GM21619 (cell line): ENCODE results near the gene CCDC144A.
"Not testable (repeated sequence)": the region's sequence is repeated elsewhere in the genome, so short reads cannot be mapped to it uniquely, and the experiment has no call there.

Experiments used
- ATAC-seq: cut with Tn5 transposase; IDR thresholded peaks from one replicate; pipeline ENCODE4 v1.9.1; 2021; ENCODE audit not compliant: unreplicated experiment

Gene CCDC144A

GRCh38 chr17:16689731-16690281, at the start of gene CCDC144A:
CCDC144A (plus strand) TSS chr17:16690241; CDS start chr17:16690401, 160 bp downstream.
- ATAC-seq: not testable (repeated sequence)

- ATAC-seq: no peak
Measured at GRCh38 chr17:16649585-16649984, 40.5 kb upstream of the CCDC144A start.

GRCh38 chr17:16652252-16652651, 37.8 kb upstream of the CCDC144A start:
- no peak for ATAC-seq

- no peak for ATAC-seq
Measured at GRCh38 chr17:16652847-16653366, 37.1 kb upstream of the CCDC144A start.

DNA sequence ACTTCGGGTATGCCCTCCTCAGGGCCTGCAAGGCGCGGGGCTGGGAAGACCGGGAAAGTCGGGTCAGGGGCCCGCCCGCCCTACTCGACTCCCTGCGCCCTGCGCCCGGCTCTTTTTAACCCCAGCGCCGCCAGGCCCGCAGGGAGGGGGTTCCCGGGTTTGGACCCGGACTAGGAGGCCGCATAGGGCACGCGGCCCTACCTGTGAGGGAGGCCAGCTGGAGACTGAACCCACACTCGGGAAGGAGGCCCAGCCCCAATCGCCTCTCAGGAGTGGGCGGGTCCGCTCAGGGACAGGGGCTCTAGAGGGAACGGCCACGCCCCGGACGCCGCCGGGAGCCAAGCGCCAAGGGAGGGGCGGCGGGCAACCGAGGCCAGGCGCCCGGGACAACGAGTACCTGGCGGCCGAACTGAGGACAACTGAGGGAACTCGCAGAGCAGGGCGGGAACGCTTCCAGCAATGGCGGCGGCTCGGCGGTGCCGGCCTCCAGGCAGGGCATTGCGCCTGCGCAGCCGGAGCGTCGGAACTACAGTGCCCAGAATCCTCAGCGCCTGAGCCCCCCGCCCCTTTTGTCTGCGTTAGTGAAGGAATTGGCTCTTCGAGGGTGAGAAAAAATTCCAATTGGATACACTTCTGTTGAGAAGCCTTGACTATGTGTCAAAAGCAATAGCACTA, 36.5 kb upstream of the CCDC144A start, which contains the start of gene ZNF624:
TSS of gene ZNF624 (minus strand) at position 484 of the 675 bp plus-strand sequence.
- ATAC-seq: peak; percentile 90

- no peak for ATAC-seq
Measured at GRCh38 chr17:16661217-16661616, 28.8 kb upstream of the CCDC144A start.

DNA sequence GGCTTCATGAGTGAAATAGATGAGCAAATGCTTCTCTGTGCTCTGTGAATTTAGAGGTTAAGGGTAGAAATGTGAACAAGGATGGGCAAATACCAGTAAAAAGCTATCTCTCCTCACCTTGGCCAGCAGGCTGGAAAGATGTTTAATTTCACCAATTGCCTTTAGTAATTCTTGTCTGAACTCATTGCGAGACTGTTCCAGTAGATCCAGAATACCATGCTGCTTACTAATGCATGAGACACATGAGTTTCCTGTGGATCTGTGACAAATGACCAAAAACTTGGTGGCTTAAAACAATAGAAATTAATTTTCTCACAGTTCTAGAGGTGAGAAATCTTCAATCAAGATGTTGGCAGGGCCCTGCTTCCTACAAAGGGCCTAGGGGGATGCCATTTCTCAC, 27.1 kb upstream of the CCDC144A start:
- ATAC-seq: no peak

GRCh38 chr17:16666553-16666906, 23.5 kb upstream of the CCDC144A start:
- not testable (repeated sequence) for ATAC-seq

DNA sequence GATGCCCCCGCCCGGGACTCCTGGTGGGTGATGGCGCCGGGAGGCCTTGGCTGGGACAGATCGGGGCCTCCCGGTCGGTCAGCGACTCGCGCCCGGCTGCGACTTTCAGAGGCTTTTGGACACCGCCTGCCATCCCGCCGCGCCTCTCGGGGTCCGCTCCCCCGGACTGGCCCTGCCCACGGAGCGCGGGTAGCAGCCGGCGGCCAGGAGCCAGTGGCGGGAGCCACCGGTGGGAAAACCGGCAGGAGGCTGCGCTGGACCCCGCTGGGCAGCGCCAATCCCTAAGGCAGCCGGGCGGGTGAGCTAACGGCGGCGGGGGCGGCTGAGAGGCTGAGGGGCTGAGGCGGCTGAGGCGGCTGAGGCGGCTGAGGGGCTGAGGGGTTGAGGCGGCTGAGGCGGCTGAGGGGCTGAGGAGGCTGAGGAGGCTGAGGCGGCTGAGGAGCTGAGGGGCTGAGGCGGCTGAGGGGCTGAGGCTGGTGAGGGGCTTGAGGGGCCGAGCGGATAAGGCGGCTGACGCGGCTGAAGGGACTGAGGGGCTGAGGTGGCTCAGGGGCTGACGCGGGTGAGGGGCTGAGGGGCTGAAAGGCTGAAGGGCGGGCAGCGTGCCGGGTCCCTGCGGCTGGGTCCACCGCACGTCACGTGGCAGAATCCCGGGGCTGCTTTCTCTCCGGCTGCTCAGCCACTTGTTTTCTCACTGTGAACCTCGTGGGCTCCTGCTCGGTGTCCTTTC, 23.0 kb upstream of the CCDC144A start:
- ATAC-seq: not testable (repeated sequence)

GRCh38 chr17:16676676-16677268, 13.3 kb upstream of the CCDC144A start:
- no peak for ATAC-seq

GRCh38 chr17:16683290-16684138, 6.5 kb upstream of the CCDC144A start:
- ATAC-seq: not testable (repeated sequence)

DNA sequence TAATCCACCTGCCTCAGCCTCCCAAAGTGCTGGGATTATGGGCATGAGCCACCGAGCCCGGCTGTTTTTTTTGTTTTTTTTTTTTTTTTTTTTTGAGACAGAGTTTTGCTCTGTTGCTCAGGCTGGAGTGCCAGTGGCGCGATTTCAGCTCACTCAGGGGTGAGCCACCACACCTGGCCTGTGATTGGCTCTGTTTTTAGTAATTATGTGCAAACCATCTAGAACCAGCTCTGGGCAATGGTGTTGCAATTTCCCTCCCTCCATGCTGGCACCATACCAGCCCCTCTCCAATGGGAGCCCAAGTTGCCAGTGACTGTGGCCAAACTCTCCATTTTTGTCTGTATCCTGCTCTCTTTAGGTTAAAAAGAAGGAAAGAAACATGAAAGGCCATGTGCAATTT, 4.0 kb upstream of the CCDC144A start:
- ATAC-seq: not testable (repeated sequence)

DNA sequence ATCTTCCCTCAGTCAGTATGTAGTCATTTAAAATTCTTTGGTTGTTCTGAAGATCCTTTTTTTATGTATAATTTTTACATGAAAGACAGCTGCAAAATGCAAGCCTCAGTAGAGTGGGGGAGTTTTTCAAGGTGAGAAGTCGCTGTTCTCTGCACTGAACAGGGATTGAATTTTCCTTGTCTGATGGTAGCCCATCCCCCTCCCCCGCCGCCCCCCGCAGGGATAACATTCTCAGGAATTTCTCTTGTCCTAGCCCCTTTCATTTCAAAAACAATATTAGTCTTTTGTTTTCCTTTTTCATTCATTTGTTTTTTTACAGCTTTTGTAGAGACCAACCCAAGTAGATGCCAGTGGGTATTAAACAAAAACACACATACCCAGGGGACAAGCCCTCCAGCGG, 2.9 kb upstream of the CCDC144A start:
- ATAC-seq: not testable (repeated sequence)

DNA sequence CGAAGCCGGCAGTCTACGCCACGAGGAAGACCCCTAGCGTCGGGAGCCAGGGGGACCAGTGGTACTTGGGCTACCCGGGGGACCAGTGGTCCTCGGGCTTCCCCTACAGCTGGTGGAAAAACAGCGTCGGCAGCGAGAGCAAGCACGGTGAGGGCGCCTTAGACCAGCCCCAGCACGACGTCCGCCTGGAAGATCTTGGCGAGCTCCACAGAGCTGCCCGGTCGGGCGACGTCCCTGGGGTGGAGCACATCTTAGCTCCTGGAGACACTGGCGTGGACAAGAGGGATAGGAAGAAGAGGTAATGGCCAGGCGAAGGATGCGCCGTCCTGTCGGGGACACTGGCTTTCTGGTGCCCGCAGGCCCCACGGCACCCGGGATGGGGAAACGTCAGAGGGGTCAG, 406 bp downstream of the CCDC144A start:
- not testable (repeated sequence) for ATAC-seq

- ATAC-seq: not testable (repeated sequence)
Measured at GRCh38 chr17:16697603-16698002, 7.6 kb downstream of the CCDC144A start.

GRCh38 chr17:16745492-16746203, 55.6 kb downstream of the CCDC144A start:
- ATAC-seq: not testable (repeated sequence)

- ATAC-seq: not testable (repeated sequence)
Measured at GRCh38 chr17:16746571-16746970, 56.5 kb downstream of the CCDC144A start.

DNA sequence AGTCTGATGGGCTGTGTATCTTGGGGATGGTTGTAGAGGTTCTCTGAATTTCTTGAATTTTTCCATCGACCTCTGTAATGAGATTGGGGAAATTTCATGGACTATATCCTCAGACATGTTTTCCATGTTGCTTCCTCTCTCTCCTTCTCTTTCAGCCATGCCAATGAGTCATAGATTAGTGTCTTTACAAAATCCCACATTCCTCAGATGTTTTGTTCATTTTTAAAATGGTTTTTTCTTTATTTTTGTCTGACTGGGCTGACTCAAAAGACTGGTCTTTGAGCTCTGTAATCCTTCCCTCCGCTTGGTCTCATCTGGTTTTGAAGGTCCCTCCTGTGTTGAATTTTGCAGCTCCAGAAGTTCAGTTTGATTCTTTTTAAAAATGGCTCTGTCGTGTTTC, 60.5 kb downstream of the CCDC144A start:
- not testable (repeated sequence) for ATAC-seq

- ATAC-seq: not testable (repeated sequence)
Measured at GRCh38 chr17:16751224-16751923, 61.3 kb downstream of the CCDC144A start.
